Activated gamma-delta T cell treated with Interleukin-2 at 50 U/mL for 16 hours (primary cell): ENCODE data around the gene SLC12A7.

Source experiments
- DNase-seq: peaks from one replicate; pipeline ENCODE4 v3.0.0-alpha.2; 2020

SLC12A7 gene

DNA sequence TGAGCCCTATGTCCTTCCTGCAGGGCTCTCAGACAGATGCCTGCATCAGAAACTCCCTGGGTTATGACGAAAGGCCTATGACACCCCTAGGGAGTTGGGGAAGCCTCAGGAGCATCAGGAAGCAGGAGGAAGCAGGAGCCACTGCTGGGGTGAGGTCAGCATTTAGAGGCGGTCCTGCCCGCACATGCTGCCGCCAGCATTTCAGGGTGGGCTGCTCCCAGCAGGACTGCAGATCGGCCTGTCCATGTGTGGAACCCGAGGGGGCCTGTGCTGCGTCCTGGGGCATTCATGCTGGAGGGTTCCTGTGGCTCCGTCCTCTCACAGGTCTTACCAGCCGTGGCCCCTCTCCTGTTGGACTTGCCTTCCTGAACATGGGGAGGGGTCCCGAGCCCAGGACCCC, 96.4 kb downstream of the SLC12A7 start:
- DNase-seq, result no peak

GRCh38 chr5:1014781-1015221, 97.1 kb downstream of the SLC12A7 start:
- no peak for DNase-seq

- no peak for DNase-seq
Observed at GRCh38 chr5:1014346-1014745, 97.5 kb downstream of the SLC12A7 start.

DNA sequence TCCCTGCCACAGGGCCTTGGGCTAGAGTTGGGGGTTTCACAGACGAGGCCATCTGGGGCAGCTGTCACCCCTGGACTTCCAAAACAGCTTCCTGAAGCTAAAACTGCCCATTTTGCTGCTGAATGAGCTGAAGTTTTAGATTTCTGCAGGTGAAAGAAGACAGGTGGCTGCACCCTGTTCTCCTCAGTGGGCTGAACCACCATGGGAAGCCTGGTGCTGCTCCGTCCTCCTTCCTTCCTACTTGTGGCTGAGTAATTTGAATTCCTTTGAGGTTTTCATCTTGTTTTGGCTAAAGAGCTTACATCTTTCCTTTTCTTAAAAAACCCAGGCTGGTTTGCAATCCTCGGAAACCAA, 97.9 kb downstream of the SLC12A7 start:
- no peak for DNase-seq

DNA sequence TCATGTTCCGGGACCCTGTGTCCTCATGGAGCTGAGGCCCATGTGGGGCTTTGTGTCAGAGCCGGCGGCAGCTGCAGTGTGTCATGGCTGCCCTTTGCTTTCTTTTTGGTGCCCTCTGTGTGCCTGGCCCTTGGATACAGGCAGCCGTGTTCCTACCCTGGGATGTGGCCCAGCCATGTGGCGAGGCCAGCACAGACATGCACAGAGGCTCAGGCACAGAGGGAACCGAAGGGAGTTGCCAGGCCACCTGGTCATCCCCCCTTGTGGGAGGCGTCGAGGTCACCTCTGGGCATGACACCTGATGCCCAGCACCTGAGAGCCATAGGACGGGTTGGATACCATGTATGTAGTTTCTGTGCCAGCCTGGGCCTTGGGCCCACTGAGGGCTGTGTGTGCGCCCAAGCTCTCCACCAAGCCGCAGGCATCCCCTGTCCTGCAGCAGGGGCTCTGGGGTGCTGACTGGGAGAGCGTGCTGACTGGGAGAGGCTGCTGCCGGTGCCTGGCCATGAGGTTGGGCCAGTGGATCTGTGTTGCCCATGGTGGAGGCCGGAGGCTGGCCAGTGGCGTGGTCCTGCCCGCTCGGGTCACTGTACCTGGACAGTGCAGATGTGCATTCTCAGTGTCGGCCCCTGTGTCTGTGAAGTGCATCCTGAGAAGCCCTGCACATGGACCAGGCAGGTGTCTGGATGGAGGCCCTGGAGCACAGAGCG, 98.5 kb downstream of the SLC12A7 start:
- no peak for DNase-seq

GRCh38 chr5:1012900-1013237, 99.0 kb downstream of the SLC12A7 start:
- DNase-seq, result no peak

DNA sequence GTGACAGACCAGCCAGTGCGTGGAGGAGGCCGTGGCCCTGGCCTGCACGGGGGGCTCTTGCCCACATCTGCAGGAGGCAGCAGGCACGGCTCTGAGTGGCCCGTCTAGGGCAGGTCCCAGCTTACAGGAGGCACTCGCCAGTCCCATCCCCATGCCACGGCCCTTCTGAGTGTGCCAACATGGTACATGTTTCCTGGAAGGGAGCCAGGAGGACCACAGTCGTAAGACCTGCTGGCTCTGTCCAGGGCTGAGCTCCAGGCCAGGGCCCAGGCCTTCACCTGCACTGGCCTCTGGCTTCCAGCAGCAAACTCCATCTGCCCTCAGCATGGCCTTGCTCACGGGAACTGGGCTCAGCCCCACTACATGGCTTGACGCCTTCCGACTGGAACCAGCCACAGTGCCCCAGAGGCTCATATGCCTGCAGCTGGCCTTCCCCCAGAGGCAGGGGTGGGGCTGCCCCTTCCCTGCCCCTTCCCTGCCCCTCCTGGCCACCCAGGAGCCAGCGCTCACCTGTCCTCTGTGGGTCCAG, 99.5 kb downstream of the SLC12A7 start:
- no peak for DNase-seq

DNA sequence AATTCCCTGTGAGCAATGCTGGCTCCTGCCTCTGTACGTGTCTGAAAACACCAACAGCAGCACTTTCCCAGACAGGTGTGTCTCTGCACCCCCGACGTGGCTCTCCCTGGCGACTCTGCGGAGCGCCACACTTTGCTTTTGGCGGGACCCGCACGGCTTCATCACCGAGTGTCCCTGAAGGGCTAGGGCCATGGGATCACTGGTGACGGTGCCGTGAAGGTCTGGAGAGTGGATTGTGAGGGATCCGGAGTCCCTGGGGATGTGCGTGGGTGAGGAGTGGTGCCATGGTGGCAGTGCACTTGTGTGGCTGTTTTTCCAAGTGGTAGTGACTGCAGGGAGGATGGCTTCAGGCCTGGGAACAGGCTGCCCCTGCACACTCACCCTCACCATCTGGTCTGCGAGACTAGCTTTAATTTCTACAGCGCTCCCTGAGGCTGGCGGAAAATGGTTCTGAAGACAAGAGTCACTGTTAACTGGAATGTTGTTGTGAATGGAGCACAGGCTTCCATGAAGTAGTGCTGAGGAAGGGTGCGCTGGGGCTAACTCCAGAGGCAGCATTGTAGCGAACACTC, 100.0 kb downstream of the SLC12A7 start:
- DNase-seq, result no peak

DNA sequence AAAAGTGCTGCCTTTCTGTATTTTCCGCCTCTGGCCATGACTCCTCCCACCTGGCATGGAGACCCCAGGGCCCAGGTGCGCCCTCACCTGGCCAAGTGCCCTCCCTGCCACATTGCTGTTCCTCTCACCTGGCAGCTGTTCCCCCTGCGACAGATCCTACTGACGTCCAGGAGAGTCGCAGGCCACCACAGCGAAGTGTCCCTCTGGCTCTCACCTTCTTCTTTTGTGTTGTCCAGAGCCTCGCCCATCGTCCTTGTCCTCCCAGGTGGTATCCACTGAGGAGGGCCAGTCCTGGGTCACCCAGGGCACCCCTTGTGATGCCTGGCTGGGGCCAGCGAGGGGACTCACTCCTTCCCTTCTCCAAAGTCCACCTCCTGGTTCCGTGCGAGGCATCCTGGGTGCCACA, 100.6 kb downstream of the SLC12A7 start:
- DNase-seq, result peak; percentile 40

- no peak for DNase-seq
Observed at GRCh38 chr5:1010641-1011046, 101.2 kb downstream of the SLC12A7 start.

GRCh38 chr5:1010181-1010510, 101.7 kb downstream of the SLC12A7 start:
- DNase-seq, result no peak

GRCh38 chr5:1009359-1010180, 102.3 kb downstream of the SLC12A7 start:
- DNase-seq, result peak; percentile 3

DNA sequence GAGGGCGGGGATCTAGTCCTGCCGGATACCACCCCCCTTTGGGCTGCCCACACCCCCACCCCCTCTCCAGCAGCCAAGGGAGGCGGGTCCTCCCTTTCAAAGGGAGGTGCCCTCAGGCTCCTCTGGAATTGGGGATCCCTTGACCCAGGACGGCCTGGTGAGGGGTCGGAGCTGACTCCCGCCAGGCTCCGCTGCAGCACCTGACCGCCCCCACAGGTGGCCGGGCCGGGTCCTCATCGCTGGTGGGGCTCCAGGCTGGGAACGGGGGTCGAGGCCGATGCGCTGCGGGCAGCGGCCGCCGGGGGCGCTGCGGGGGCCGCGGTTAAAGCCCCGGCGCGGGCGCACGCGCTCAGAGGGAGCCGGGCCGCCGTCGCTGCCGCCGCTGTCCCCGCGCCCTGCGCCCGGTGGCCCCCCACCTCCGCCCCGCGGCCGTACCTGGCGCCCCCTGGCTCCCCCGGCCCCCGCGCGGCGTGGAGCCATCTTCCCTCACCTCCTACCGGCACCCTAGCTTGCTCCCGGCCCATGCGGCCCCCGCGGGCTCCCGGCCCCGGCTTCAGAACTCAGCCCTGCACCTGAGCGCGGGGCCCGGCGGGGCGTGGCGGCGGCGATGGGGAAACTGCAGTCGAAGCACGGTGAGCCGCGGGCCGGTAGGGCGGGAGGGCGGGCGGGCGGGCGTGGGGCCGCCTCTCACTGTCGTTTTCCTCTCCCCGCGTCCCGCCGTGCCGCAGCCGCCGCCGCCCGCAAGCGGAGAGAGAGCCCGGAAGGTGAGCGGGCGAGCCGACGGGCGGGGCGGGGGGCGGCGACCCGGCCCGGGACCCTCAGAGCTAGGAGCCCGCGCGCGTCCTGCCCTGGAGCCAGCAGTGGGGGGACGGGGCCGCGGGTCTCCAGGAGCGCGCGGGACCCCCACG, 103.2 kb downstream of the SLC12A7 start, which contains the start of gene NKD2:
NKD2 (plus strand) TSS at position 352 of the 908 bp plus-strand sequence; CDS start at position 608, 256 bp downstream.
- DNase-seq, result peak; percentile 29

DNA sequence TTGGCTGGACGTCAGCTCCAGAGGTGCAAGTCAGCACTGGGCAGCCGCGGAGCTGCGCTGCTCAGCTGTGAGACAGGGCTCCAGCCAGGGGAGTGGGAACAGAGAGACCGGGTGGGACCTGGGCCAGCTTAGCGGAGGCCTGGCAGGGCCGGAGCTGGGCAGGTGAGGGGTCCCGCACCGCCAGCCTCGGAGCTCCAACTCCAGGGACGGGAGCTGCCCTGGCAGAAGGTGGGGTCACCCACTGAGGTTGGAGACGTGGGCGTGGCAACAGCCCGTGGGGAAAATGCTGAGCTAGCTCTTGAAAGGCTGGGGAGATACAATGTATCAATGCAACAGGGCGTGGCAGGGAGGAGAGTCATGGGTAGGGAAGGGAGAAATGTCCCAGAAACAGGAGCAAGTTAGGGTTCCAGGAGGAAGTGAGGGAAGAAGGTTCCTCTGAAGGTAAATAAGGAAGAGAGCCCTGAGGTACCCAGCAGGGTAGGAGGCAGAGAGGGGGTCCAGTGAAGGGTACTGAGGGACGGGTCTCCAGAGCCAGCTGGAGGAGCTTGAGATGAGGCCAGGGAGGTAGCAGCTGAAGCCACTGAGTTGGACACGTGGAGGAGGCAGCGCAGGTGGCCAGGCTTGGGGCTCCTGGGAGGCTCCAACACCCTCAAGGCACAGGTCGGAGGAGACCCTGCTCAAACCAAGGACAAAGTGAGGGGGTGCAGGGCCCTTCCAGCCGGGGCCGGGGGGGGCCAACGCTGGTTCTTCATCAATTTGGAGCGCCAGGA, 104.0 kb downstream of the SLC12A7 start:
- peak; percentile 2 for DNase-seq

- DNase-seq, result no peak
Observed at GRCh38 chr5:1007221-1007680, 104.6 kb downstream of the SLC12A7 start.

DNA sequence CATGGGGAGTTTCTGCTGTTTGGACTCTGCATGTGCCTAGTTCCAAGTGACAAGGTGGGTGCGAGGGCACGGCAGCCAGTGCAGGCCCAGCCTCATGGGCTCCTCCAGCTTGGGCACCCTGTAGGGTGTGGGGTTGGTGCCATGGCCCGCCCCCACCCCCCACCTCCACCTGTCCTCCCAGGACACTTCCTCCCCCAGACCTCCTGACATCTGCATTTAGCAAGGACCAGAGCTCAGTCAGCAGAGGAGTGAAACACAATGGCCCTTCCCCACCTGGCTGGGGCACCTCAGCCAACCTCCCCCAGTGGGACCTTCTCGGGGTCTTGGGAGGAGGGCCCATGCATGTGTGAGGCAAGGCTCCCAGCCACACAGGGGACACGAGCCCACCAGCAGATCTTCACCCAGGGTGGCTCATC, 105.2 kb downstream of the SLC12A7 start:
- no peak for DNase-seq

DNA sequence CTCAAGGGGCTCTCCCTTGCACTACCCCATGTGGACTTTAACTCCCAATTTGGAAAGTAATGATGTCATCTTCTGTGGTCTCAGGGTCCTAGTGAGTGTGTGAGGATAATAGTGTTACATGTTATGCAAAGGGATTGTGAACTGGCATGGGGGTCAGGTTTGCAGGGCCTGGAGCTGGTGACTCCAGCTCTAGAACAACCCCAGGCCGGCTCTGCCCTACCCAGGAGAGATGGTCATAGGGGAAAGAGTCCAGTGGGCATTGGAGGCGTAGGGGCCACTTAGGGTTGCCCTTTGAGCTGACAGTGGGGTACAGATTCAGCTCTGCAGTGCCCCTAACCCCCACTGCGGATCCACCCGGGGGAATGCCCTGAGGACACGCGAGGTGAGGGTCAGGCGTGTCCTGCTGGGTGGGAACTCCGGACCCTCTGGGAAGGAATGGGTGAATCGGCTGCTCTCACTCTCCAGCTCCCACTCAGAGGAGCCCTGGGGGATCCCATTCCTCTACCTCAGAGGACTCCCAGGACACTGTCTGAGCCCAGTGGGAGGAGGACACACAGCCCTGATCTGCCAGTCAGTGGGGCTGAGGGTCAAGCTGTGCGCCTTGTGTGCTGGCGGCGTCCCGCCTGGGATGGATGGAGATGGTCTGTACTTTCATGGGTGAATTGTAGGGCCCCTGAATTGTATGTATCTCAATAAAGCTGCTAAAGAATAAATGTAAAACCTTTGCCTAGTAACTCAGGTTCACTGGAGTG, 105.8 kb downstream of the SLC12A7 start:
- no peak for DNase-seq

GRCh38 chr5:1005249-1005851, 106.5 kb downstream of the SLC12A7 start:
- no peak for DNase-seq

GRCh38 chr5:1004461-1005248, 107.2 kb downstream of the SLC12A7 start:
- peak; percentile 35 for DNase-seq
